LNCaP clone FGC (cell line): ENCODE results near the gene MYO10.
A peak's percentile ranks its signal among the peaks of the same experiment; 100 is the strongest.
"Not testable (repeated sequence)": the region's sequence is repeated elsewhere in the genome, so short reads cannot be mapped to it uniquely, and the experiment has no call there.

ENCODE experiments used
- DNase-seq: peaks from one replicate; pipeline ENCODE4 v3.0.0-alpha.2; 2011; ENCODE audit warnings: low read depth
- H3K4me3 ChIP-seq: 2 replicates; pipeline ENCODE4 v1.5.1; 2011; ENCODE audit warnings: mild to moderate bottlenecking, low read depth, low read length, control low read depth
- CTCF ChIP-seq: IDR thresholded peaks from 2 replicates; pipeline ENCODE4 v1.5.1; 2012; ENCODE audit warnings: mild to moderate bottlenecking; ENCODE audit not compliant: control insufficient read depth, insufficient read depth; ENCODE audit errors: extremely low read depth

Gene MYO10

GRCh38 chr5:16849775-16850174 is 86.3 kb downstream of the MYO10 start:
- DNase-seq = no peak
- H3K4me3 ChIP-seq = no peak overlapping the region
- TF ChIP-seq CTCF = no peak

- TF ChIP-seq CTCF = no peak
- DNase-seq = no peak
- no peak overlapping the region for H3K4me3 ChIP-seq
Measured at GRCh38 chr5:16849181-16849580, 86.9 kb downstream of the MYO10 start.

GRCh38 chr5:16844952-16845351 is 91.1 kb downstream of the MYO10 start:
- peak; percentile 6 for DNase-seq
- peak; percentile 49 for TF ChIP-seq CTCF
- H3K4me3 ChIP-seq = no peak overlapping the region

- DNase-seq = no peak
- H3K4me3 ChIP-seq = no peak overlapping the region
- no peak for TF ChIP-seq CTCF
Measured at GRCh38 chr5:16842896-16843295, 93.2 kb downstream of the MYO10 start.

- H3K4me3 ChIP-seq = no peak overlapping the region
- TF ChIP-seq CTCF = no peak
- no peak for DNase-seq
Measured at GRCh38 chr5:16841416-16841815, 94.7 kb downstream of the MYO10 start.

GRCh38 chr5:16837305-16837704 is 98.8 kb downstream of the MYO10 start:
- no peak for DNase-seq
- H3K4me3 ChIP-seq = no peak overlapping the region
- TF ChIP-seq CTCF = no peak

- DNase-seq = no peak
- TF ChIP-seq CTCF = no peak
- no peak overlapping the region for H3K4me3 ChIP-seq
Measured at GRCh38 chr5:16834029-16834428, 102.1 kb downstream of the MYO10 start.

GRCh38 chr5:16831326-16831725 is 104.8 kb downstream of the MYO10 start:
- not testable (repeated sequence) for DNase-seq, H3K4me3 ChIP-seq
